ENCODE data around the gene DKKL1.

DNA sequence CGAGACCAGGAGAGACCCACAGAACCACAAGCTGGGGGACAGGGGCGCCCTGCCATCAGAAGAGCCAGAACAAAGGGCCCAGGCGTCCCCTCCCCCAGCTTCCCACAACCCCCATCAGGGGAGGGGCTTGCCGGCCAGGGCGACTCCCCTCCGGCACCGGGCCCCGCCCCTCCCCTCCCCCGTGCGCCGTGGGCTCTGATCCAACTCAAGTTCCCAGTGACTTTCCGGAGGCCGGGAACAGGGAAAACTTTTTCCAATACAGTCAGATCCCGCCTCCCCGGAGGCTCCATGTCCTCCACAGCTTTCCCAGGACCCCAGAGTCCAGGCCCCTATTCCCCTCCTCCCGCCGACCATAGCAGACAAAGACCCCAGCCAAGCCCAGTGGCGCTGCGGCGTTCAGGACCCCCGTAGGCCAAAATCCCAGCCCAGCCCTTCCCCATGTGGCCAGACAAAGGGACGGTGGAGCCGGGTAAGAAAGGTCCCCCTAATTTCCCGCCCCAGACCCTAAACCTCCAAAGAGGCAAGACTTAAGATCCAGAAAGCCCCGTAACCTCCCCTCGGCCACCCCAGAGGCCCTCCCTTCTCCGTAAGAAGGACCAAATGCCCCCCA lies 2.1 kb upstream of the DKKL1 start:
- TF ChIP-seq POLR2AphosphoS5 (IDR thresholded peaks at IDR 0.05) (peak; percentile 34 to 75), POLR2A (IDR thresholded peaks at IDR 0.05) (peak in 1 of 4 donors; percentile 41)
- TF ChIP-seq, protein P1, sequence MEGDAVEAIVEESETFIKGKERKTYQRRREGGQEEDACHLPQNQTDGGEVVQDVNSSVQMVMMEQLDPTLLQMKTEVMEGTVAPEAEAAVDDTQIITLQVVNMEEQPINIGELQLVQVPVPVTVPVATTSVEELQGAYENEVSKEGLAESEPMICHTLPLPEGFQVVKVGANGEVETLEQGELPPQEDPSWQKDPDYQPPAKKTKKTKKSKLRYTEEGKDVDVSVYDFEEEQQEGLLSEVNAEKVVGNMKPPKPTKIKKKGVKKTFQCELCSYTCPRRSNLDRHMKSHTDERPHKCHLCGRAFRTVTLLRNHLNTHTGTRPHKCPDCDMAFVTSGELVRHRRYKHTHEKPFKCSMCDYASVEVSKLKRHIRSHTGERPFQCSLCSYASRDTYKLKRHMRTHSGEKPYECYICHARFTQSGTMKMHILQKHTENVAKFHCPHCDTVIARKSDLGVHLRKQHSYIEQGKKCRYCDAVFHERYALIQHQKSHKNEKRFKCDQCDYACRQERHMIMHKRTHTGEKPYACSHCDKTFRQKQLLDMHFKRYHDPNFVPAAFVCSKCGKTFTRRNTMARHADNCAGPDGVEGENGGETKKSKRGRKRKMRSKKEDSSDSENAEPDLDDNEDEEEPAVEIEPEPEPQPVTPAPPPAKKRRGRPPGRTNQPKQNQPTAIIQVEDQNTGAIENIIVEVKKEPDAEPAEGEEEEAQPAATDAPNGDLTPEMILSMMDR (IDR thresholded peaks at IDR 0.05), result no peak
